ENCODE measurements around the gene GPR146.

DNA sequence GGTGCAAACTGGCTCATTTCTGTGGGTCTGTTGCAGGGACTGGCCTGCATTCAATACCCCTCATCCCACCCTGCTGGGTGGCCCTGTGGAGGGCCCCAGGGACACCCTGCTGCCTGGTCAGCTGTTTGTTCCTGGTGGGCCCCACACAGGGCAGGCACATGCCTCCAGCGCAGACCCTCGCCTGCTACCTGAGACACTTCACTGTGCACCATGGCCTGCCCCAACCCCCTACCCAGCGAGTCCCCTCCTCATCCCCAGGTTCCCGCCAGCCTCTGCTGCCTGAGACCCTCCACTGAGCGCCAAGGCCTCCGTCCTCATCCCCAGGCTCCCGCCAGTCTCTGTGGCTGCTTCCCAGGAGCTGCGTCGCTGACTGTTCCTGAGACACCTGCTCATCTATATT is 16.8 kb downstream of the GPR146 start:
- TF ChIP-seq ZFP30 (CRISPR knock-in tag; IDR thresholded peaks at IDR 0.05): no peak
- no peak for TF ChIP-seq ISL1 (CRISPR knock-in tag; IDR thresholded peaks at IDR 0.05)
- no peak for TF ChIP-seq ZFP3 (CRISPR knock-in tag; IDR thresholded peaks at IDR 0.05)
- TF ChIP-seq RARB (CRISPR knock-in tag; IDR thresholded peaks at IDR 0.05): no peak
